Ecto neural progenitor cell (in vitro differentiated cells): ENCODE measurements around the gene ZHX3.

Experiments
- DNase-seq: peaks from one replicate; pipeline ENCODE4 v3.0.0-alpha.2; 2018; ENCODE audit warnings: low spot score

The ZHX3 gene

DNA sequence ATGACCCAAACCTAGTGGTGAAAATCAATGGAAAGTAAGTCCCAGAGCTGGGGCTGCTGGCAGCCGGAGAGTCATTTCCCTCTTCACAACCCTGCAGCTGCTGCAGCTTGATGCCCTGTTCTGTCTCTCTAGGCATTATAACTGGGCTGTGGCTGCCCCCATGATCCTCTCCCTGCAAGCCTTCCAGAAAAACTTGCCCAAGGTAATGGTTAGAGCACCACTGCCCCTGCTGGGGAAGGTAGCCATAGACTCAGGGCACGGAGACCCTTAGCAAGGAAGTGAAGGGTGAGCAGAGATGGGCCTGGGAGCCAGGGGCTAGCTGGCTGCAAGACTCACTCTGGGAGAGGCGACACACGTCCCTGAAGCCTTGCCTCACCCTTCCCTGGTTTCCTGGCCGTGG lies 35.1 kb upstream of the ZHX3 start:
- DNase-seq, result no peak

DNA sequence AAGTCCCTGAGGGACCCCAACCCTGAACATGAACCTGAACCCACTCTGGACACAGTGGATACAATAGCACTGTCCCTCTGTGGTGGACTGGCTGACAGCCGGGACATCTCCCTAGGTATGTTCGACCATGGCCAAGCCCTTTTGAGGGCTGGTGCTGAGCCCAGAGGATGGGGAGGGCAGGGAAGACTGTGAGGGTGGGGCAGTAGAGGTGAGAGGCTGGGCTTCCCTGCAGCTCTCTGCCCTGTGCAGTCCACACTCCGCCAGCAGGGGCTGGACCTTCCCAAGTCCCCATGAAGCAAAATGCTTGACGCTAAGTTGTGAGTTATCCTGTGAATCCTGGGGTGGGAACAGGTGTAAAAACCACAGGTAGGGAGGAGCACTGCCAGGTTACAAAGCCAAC lies 34.6 kb upstream of the ZHX3 start:
- no peak for DNase-seq

DNA sequence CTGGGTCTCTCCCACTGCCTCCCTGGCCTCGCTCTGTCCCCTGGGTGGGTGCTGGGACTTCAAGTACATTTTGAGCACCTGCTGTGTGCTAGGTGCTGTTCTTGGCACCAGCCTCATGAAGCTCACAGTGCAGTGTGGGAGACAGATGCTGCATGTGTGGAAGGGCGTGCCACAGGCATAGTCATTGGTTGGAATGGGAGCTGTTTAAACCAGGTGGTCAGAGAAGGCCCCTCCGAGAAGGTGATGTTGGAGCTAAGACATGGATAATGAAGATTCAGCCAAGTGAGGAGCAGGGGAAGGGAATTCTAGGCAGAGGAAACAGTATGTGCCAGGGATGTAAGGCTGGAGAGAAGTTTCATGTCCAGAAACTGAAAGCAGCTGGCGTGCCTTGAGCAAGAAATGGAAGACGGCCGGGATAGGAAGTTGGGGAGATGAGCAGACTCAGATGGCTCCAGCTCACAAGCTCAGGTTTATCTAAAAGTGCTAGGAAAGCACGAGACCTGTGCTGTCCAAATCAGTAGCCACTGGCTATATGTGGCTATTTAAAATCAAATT lies 33.0 kb upstream of the ZHX3 start:
- no peak for DNase-seq

DNA sequence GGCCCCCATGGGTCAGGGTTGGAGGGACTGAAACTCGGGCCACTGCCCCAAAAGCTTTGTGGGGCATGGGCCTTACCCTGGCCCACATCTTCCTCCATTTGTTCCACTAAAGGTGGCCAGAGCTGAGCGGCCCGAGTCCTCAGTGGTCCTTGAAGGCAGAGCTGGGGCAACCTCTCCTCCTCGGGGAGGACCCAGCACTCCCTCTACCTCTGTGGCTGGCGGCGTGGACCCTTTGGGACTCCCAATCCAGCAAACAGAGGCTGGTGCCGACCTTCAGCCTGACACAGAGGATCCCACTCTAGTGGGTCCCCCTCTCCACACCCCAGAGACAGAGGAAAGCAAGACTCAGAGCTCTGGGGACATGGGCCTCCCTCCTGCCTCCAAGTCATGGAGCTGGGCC lies 32.4 kb upstream of the ZHX3 start:
- no peak for DNase-seq

DNA sequence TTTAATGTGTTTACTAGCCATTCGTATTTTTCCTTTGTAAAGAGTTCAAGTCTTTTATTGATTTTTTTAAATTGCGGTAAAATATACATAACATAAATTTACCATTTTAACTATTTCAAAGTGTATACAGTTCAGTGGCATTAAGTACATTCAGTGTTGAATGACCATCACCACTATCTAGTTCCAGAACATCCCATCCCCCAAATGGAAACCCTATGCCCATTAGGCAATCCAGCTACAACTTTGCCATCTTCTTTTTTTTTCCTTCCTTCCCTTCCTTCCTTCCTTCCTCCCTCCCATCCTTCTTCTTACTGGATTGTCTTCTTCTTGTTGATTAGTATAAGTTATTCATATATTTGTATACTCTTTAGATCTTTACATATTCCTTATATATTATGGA lies 31.7 kb upstream of the ZHX3 start:
- no peak for DNase-seq

DNA sequence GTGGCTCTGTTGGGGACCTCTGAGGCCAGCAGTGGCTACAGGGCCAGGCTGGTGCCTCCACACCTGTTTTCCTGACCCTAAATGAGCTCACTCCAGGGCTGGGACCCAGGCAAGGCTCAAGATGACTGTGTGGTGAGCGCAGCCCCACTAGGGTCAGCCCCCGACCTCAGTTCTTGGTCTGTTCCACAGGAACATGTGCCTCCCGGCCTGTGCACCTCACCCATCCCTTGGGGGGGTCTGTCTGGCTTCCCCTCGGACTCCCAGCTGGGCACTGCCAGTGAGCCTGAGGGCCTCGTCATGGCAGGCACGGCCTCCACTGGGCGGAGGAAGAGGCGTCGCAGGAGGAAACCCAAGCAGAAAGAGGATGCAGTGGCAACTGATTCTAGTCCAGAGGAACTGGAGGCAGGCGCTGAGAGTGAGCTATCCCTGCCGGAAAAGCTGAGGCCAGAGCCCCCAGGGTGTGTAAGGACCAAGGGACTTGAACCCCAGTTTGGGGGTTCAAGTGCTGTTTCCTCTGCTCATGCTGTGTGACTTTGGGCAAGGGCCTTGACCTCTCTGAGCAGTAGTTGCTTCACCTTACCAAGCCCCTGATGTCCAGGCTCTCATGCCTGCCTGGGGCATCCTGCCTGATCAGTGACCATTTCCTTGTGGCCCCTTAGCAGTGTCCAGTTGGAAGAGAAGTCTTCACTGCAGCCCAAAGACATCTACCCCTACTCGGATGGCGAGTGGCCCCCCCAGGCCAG lies 31.1 kb upstream of the ZHX3 start:
- DNase-seq, result no peak

DNA sequence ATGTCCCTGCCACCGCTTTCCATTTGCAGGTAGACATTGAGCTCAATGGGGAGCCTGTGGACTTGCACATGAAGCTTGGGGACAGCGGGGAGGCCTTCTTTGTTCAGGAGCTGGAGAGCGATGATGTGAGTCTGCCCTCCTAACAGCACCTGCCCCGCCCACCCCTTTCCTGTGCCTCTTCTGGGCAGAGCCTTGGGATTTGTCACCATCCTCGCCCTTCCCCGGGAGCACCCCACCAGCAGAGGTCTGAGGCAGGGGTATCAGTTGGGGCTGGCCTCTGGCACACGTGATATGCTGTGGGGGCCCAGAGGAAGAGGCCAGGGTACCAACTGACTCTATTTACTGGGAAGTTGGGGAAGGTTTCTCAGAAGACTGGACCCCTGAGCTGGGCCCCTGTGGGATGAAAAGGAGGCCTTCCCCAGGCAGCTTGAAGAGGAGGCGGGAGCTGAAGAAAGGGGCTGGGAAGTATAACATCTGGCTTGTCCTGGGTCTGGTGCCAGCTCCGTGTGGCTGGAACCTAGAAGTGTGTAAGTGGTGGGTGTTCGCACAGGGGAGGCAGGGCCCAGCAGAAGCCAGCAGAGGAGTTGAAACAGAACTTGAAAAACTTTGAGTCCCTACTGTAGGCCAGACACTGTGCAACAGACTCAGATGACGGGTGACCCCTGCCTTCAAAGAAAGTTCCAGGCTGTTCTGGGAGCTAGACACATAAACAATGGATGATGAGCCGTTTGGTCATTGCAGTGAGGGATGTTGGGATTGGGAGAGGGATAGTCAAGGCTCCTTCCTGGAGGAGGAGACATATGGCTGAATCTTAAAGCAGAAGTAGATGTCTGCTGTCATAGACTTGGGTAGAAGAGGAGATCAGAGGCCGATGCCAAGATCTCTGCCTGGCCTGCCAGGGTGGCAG lies 30.2 kb upstream of the ZHX3 start:
- no peak for DNase-seq

DNA sequence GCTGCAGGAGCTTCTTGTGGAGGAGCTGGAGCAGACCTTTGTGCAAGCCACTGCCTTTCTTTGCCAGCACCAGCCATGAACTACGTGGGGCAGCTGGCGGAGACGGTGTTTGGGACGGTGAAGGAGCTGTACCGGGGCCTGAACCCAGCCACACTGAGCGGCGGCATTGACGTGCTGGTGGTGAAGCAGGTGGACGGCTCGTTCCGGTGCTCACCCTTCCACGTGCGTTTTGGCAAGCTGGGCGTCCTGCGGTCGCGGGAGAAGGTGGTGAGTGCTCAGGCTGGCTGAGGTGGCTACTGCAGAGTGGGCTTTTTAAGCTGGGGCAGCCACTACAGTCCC lies 28.2 kb upstream of the ZHX3 start:
- DNase-seq, result no peak

DNA sequence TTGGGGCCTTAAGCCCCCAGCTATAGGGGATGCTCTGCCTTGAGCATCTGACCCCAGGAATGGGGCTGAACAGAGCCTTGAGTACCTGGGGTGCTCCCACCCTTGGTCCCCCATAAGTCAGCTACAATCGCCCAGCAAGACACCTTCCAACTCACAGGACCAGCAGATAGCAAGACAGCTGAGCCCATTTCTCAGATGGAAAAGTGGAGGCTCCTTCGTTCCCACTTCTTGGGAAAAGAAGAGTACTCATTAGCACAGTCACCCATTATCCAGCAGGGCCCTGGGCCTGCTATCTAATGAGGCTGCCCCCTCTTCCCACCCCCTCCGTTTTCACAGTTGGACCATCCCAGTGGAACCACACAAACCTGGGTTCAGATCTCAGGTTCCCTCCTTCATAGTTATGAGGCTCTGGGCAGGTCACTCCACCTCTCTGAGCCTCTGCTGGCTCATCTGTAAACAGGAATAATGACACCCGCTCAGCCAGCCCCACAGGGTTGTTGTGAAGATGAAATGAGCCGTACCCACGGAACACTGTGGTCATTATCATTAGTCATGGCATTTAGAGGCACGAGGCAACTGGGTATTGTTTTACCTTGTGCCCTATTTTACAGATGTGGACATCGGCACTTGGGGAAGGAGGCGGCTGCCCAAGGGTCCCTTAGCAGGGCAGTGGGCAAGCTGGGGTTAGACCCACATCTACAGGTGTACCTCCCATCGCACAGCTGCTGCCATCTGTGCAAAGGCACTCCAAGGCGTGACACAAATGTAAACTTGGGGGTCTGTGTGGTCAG lies 27.6 kb upstream of the ZHX3 start:
- no peak for DNase-seq

DNA sequence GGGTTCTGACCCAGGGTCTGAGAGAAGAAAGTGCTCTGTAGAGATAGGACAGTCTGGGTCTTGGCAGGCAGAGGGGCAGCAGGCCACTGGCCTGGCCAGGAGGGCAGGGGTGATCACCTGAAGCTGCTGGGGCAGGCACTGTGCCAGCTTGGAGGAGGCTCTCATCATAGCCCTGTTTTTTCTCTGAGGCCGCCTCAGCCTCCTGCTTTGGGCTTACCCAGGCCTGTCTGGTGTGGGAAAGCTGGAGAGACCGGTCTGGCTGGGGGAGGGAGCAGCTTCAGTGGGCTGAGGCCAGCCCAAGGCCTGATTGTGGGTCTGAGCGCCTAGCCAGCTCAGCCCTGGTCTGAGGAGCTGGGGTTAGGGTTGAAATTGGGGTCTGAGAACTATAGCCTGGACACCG lies 26.9 kb upstream of the ZHX3 start:
- no peak for DNase-seq

DNA sequence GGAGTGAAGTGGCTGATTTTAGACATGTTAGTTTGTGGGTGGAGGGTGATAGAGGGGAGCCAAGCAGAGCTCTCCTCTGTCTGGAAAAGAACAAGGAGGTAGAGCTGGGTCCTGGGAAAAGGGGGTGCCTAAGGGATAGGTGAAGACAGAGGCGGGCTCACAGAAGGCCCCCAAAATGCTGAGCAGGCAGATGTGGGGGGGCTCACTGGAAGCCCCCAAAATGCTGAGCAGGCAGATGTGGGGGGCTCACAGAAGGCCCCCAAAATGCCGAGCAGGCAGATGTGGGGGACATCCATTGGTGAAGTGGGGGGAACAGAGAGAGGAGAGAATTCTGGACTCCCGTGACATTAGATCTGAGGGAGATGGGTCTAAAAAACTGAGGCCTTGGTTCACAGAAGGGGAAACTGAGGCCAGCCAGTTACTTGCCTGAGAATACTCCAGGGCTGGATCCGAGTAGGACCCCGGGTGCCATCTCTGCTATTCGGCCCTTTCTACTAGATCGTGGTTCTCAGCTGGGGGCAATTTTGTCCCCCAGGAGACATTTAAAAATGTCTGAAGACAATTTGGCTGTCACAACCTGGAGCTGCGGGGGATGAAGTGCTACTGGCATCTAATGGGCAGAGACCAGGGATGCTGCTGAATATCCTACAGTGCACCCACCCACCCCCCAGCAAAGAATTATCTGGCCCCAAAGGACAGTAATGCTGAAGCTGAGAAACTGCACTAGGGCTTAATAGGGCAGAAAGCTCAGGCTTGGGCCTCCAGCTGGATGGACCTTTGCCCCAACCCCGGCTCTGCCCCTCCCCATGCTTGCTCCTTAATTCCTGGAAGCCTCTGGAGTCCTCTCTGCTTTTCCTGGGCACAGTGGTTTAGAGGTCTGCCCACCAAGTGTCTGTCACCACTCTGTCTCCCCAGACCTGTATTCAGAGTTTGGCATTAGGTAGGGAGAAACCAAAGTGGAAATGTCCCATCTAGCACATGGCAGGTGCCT lies 25.2 kb upstream of the ZHX3 start:
- no peak for DNase-seq

DNA sequence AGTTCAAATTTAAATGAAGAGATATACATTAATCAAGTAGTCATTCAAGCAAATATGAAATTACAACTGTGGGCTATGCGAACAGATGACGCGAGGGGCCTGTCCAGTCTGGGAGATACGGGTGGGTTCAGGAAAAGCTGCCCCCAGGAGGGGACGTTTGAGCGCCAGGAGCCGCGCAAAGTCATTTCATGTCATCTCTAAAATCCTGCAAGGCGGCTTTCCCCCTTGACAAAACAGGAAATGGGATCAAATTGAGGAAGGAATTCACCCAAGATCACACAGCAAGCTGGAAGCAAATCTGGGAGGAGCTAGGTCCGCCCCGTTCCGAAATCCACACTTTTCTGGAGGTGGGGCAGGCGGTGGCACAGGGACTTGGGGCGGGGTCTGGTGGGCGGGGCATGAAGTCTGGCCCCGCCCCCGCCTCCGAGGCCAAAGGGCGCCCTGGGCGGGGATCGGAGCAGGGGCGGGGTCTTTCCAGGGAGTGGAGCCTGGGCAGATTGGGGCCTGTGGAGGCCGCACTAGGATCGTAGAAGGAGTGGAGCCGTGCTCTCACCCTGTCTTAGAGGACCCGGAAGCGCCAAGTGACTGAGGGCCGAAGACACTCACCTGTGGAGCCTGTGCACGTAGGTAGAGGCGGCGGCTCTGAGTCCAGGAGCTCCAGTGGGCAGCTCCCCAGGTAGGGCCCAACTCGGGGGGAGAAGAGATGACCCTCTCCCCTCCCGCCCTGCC lies 23.0 kb upstream of the ZHX3 start, which contains the start of gene LPIN3:
LPIN3 (plus strand) TSS at position 495 of the 729 bp plus-strand sequence. CDS start 4,983 bp downstream, outside the sequence.
- peak; percentile 96 for DNase-seq

DNA sequence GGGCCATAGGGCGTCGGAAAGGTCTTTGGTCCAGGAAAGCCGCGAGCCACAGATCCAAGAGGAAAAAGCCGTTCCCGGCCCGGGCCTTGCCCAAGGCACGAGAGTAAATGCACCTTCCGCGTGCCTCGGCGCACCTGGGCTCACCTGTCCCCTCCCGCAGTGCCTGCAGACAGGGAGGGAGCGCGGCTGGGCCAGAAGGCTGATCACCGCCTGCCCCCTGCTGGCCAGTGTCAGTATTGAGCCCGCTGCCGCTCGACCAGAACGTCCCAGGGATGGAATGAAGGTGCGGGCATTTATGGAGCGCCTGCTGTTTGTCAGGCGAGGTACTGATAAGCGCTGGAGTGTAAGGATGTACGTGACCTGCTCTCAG lies 22.4 kb upstream of the ZHX3 start:
- peak; percentile 92 for DNase-seq

DNA sequence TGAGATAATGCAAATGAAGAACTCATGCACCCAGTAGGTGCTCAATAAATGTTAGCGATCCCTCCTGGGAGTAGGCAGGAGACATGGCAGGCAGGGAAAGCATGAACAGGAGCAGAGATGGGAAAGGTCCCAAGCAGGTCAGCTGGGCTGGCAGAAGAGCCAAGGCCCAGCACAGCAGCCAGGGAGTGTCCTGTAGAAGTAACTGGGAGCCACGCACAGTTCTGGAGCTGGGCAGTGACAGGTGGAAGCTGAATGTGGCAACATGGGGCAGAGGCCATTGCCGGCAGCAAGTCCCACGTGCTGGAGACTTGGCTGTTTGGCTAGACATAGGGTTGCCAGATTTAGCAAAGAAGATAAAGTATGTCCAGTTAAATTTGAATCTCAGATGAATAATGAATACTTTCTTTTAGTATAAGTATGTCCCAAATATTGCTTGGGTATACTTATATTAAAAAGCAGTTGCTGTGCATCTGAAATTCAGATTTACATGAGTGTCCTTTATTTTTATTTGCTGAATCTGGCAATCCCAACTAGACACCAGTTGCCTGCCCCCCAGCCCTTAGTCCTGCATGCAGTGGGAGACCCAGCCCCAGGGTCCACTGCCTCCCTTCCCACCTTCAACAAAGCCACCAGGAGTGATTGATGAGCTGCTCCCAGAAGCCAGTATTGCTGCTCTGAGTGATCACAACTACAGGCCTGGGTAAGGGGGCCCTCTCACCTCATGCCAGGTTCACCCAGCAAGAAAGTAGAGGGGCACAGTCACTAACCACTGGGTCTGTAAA lies 19.4 kb upstream of the ZHX3 start:
- no peak for DNase-seq

DNA sequence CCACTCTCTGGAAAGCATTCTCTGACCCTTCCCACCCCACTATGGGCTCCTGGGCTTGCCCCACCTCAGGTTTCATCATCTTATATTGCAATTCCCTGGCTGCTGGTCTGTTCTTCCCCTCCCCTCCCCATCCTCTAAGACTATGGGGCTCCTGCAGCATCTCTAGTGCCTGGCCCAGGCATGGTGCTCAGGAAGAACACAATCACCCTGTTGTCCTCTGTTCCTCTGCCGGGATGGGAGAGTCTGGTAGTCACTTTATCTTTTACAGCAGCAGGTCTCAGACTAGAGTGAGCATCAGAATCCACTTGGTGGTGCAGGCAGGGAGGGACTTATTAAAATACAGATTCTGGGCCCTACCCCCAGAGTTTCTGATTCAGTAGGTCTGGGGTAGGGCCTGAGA lies 18.1 kb upstream of the ZHX3 start:
- DNase-seq, result no peak

DNA sequence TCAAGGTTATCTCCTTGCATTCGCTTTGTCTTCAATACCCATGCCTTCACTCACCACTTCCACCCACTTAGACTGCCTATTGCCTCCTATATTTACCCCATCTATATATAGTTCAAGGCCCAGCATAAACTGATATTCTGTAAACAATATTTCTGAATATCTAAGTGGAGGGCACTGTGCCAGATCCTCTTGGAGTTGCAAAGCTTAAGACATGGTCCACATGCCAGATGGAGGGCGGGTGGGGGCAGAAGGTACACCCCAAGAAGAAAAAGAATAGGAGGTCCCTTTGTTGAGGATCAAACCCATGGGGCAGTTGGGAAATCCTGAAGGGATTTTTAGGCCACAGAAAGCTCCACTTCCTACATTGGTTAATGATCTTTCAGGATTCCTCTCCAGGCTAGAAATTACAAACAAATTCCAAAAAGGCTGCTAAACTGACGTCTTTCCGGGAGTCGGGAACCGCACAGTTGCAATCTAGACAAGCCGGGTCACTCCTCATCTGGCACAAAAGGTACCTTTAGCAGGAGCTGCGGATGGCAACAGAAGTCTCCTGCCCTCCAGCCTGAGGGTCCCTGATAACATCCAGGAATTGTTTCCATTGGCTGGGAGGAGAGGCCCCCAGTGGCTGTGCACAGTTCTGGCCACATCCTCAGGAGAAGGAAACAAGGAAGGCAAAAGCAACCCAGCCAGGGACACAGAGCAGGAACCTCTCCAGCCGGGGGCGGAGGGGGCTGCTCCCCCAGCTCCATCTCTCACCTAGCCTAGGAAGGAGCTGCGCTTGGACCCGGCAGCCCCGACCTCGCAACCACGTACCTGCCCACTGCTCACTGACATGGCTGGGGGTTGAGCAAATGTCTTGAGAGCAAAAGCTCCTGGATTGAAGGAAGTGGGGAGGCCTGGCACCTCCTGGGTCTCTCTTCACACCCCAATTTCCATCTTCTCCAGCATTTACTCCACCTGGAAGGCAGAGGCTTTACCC lies 17.2 kb upstream of the ZHX3 start:
- no peak for DNase-seq

DNA sequence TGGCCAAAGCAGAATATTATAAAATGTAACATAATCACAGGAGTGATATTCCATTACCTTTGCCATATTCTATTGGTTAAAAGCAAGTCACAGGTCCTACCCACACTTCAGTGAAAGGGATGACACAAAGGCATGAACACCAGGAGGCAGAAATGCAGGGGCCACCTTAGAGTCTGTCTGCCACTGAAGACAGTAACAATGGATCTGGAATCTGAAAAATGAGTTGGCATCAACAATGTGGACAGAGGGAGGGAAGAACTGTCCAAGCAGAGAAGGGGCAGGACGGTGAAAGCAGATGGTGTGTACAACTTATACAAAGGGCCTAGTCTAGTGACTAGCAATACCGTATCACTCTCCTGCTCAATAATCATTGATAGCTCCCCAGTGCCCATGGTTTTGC lies 16.5 kb upstream of the ZHX3 start:
- DNase-seq, result no peak

DNA sequence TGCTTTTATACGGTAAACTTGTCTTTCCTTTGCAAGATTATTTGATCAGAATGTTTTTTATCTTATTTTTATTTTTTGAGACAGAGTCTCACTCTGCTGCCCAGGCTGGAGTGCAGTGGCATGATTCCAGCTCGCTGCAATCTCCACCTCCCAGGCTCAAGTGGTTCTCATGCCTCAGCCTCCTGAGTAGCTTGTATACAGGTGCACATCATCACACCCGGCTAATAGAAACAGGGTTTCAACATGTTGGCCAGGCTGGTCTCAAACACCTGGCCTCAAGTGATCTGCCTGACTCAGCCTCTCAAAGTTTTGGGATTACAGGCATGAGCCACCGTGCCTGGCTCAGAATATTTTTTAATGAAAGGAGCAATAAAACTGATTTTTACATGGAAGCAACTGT lies 14.2 kb upstream of the ZHX3 start:
- DNase-seq, result no peak
